Measurements from ENCODE around the gene SNIP1. TPM values are rescaled to one million over a fixed set of nuclear protein-coding genes. Genes with fewer than 3 reads are reported as not detected.

The SNIP1 gene
- polyA plus RNA-seq (2012; ENCODE audit: insufficient read length, low read depth) = 15.0 TPM

GRCh38 chr1:37553927-37554808 lies at the start of gene SNIP1:
Gene SNIP1, minus strand, starts transcription at chr1:37554293. Its CDS starts 64 bp downstream, at chr1:37554229.
- peak; percentile 80 for TF ChIP-seq SIN3A (IDR thresholded peaks at IDR 0.05; ENCODE audit: borderline replicate concordance, insufficient read depth, low read length)
- peak; percentile 58; the same call in 1 of the 2 replicates for TF ChIP-seq TAF1 (IDR thresholded peaks at IDR 0.05; ENCODE audit: borderline replicate concordance, insufficient read depth, low read length)
- peak; percentile 82 for TF ChIP-seq POLR2AphosphoS5 (IDR thresholded peaks at IDR 0.05; ENCODE audit: low read depth, low read length)
- TF ChIP-seq, protein P1, sequence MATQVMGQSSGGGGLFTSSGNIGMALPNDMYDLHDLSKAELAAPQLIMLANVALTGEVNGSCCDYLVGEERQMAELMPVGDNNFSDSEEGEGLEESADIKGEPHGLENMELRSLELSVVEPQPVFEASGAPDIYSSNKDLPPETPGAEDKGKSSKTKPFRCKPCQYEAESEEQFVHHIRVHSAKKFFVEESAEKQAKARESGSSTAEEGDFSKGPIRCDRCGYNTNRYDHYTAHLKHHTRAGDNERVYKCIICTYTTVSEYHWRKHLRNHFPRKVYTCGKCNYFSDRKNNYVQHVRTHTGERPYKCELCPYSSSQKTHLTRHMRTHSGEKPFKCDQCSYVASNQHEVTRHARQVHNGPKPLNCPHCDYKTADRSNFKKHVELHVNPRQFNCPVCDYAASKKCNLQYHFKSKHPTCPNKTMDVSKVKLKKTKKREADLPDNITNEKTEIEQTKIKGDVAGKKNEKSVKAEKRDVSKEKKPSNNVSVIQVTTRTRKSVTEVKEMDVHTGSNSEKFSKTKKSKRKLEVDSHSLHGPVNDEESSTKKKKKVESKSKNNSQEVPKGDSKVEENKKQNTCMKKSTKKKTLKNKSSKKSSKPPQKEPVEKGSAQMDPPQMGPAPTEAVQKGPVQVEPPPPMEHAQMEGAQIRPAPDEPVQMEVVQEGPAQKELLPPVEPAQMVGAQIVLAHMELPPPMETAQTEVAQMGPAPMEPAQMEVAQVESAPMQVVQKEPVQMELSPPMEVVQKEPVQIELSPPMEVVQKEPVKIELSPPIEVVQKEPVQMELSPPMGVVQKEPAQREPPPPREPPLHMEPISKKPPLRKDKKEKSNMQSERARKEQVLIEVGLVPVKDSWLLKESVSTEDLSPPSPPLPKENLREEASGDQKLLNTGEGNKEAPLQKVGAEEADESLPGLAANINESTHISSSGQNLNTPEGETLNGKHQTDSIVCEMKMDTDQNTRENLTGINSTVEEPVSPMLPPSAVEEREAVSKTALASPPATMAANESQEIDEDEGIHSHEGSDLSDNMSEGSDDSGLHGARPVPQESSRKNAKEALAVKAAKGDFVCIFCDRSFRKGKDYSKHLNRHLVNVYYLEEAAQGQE (IDR thresholded peaks at IDR 0.05; ENCODE audit: insufficient read depth in 1 of 2, low read depth in 2 of 2, low read length in 2 of 2) = no peak

GRCh38 chr1:37602750-37603694 lies 48.9 kb upstream of the SNIP1 start:
- TF ChIP-seq POLR2AphosphoS5 (IDR thresholded peaks at IDR 0.05; ENCODE audit: low read depth, low read length) (no peak), TAF1 (IDR thresholded peaks at IDR 0.05; ENCODE audit: borderline replicate concordance, insufficient read depth, low read length) (no peak), FOXP2 (optimal IDR thresholded peaks at IDR 0.05; ENCODE audit: borderline replicate concordance, extremely low read depth, extremely low read length, insufficient read depth) (no peak), SIN3A (IDR thresholded peaks at IDR 0.05; ENCODE audit: borderline replicate concordance, insufficient read depth, low read length) (no peak)
- TF ChIP-seq, protein P1 (IDR thresholded peaks at IDR 0.05; ENCODE audit: insufficient read depth in 1 of 2, low read depth in 2 of 2, low read length in 2 of 2) = no peak

DNA sequence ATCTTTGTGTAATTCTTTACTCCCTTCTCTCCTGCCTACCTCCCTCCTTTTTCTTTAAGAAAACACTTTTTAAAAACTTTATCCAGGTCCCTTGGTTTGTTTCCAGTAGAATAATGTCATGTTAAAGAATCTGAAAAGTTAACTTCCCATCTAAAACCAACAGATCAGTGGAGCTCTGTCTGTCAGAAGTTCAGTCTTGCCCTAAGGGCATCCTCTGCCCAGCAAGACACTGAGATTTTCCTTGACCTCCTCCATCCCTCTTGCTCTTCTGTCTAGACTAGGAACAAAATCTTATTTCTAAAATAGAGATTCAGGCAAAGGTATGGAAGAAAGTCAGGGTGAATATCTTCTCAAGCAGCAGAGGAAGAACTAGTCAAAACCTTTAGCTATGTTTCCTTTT lies 47.3 kb upstream of the SNIP1 start:
- TF ChIP-seq, protein P1 (IDR thresholded peaks at IDR 0.05; ENCODE audit: insufficient read depth in 1 of 2, low read depth in 2 of 2, low read length in 2 of 2) = no peak
- no peak for TF ChIP-seq FOXP2 (optimal IDR thresholded peaks at IDR 0.05; ENCODE audit: borderline replicate concordance, extremely low read depth, extremely low read length, insufficient read depth)
- no peak for TF ChIP-seq SIN3A (IDR thresholded peaks at IDR 0.05; ENCODE audit: borderline replicate concordance, insufficient read depth, low read length)
- no peak for TF ChIP-seq TAF1 (IDR thresholded peaks at IDR 0.05; ENCODE audit: borderline replicate concordance, insufficient read depth, low read length)
- no peak for TF ChIP-seq POLR2AphosphoS5 (IDR thresholded peaks at IDR 0.05; ENCODE audit: low read depth, low read length)

- TF ChIP-seq TAF1 (IDR thresholded peaks at IDR 0.05; ENCODE audit: borderline replicate concordance, insufficient read depth, low read length) (no peak), SIN3A (IDR thresholded peaks at IDR 0.05; ENCODE audit: borderline replicate concordance, insufficient read depth, low read length) (no peak), POLR2AphosphoS5 (IDR thresholded peaks at IDR 0.05; ENCODE audit: low read depth, low read length) (no peak), FOXP2 (optimal IDR thresholded peaks at IDR 0.05; ENCODE audit: borderline replicate concordance, extremely low read depth, extremely low read length, insufficient read depth) (no peak)
- TF ChIP-seq, protein P1 (IDR thresholded peaks at IDR 0.05; ENCODE audit: insufficient read depth in 1 of 2, low read depth in 2 of 2, low read length in 2 of 2) = no peak
Measured at GRCh38 chr1:37599940-37600339, 45.8 kb upstream of the SNIP1 start.

Measured in PFSK-1 (cell line).